Activated CD8-positive, alpha-beta memory T cell treated with anti-CD3 and anti-CD28 coated beads, Interleukin-2, amount 10 ng/mL, durations not matched to agents 7 days and 5 days (primary cell): Measurements from ENCODE around the gene PDXK. TPM values are rescaled to one million over a fixed set of nuclear protein-coding genes. Genes with fewer than 3 reads are reported as not detected.

Experiments
- ATAC-seq: fragments of 150-1000 bp; cut with Tn5 transposase; one replicate; pipeline ENCODE4 v1.10.0; 2021; ENCODE audit warnings: moderate library complexity
- CTCF ChIA-PET: fragments of 350-600 bp; sonication (Branson Sonifier 250); formaldehyde crosslinking; loops from one replicate; lab custom pipeline; 2021; ENCODE audit warnings: antibody characterized with exemption; lab: Charles Lee
- DNase-seq: peaks from one replicate; pipeline ENCODE4 v3.0.0-alpha.2; 2020
- H3K27ac Mint-ChIP-seq: one replicate; pipeline ENCODE4 v1.8.0; 2021; ENCODE audit warnings: mild to moderate bottlenecking, mixed read lengths
- H3K27me3 Mint-ChIP-seq: one replicate; pipeline ENCODE4 v1.8.0; 2021; ENCODE audit warnings: mixed read lengths
- H3K36me3 Mint-ChIP-seq: one replicate; pipeline ENCODE4 v1.8.0; 2021; ENCODE audit warnings: mild to moderate bottlenecking, mixed read lengths
- H3K4me1 Mint-ChIP-seq: one replicate; pipeline ENCODE4 v1.8.0; 2021; ENCODE audit warnings: mixed read lengths
- H3K4me3 Mint-ChIP-seq: one replicate; pipeline ENCODE4 v1.8.0; 2021; ENCODE audit warnings: mild to moderate bottlenecking, moderate library complexity, mixed read lengths
- H3K9me3 Mint-ChIP-seq: one replicate; pipeline ENCODE4 v1.8.0; 2022; ENCODE audit warnings: low read depth, mixed read lengths
- total RNA-seq, 2 experiments: library from RNA; stranded (reverse); gene quantifications; one replicate each; pipeline ENCODE4 v1.2.3, GENCODE V29; 2021

PDXK gene
- total RNA-seq, 2 experiments from 2014 or later, result 95.3 to 99.6 TPM

DNA sequence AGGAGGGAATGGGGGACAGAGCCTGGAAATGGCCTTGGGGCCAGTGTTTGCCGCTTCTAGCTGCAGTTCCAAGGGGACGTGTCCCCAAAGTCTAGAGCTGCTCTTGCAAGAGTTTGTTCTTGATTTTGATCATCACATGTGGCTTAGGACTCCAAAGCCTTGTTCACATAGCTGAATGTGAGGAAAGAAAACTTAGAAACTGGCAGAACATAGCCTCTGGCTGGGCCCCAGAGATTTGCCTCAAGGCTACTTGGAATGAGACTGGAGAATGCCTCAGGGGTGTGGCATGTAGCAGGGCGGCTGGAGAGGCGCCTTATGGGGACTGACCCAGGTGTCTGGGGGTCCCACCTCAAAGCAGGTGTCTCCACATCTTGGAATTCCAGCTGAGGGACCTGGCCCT lies 2.3 kb downstream of the PDXK start:
- ATAC-seq (no peak), DNase-seq (no peak)
- peaks cover 40% of the 10 kb centered on the region for H3K4me1 Mint-ChIP-seq
- H3K27me3 Mint-ChIP-seq, result peaks cover 15% of the 10 kb centered on the region
- peak overlapping the region; percentile 24 for H3K4me3 Mint-ChIP-seq
- H3K9me3 Mint-ChIP-seq, result no peaks in the 10 kb centered on the region
- CTCF ChIA-PET, result interaction anchor here (0.7 kb wide), 1 partner anchor 9 kb away, joined by 3 read pairs; no protein-coding TSS in a partner anchor
- H3K27ac Mint-ChIP-seq, result no peak overlapping the region
- peaks cover 4% of the 10 kb centered on the region for H3K36me3 Mint-ChIP-seq

DNA sequence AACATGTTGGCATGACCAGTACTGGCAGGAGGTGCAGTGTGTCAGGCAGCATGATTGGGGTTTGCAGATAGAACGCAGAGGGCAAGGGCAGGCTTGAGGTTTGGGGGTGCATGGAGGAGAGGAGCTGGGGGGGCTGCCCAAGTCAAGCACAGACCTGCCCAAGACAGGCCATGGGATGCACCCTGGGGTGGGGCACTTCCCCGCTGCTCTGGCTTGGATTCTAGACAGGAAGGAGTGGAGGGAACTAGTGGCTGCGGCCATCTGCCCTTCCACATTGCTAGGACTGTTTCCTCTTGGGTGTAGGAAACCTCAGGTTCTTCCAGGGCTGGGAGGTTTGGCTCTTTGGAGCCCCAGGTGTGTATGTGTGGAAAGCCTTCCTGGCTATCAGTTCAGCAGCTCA lies 3.0 kb downstream of the PDXK start:
- ATAC-seq (no peak), DNase-seq (no peak)
- Mint-ChIP-seq H3K4me1 (peaks cover 41% of the 10 kb centered on the region), H3K27me3 (peaks cover 9% of the 10 kb centered on the region), H3K4me3 (no peak overlapping the region), H3K9me3 (no peaks in the 10 kb centered on the region), H3K36me3 (peaks cover 7% of the 10 kb centered on the region), H3K27ac (no peak overlapping the region)
- CTCF ChIA-PET, result no interaction called here

DNA sequence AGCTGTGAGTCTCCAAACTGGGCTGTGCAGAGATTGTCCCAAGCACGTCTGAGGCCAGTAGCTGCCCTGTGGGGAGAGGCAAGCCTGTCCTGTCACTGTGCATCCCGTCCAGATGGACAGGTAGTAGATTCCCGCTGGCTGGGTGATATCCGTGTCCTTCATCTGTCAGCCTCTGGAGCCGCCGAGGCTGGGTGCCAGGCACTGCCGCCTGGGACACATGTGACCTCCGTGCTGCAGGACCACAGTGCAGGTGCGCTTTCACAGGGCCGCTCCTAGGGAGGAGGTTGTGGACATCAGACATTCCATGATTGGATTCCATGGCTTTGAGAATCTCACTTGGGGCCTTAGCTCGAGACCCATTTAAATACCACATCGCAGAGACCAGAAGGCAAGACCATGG lies 4.7 kb downstream of the PDXK start:
- ATAC-seq (no peak), DNase-seq (no peak)
- Mint-ChIP-seq H3K4me1 (peaks cover 53% of the 10 kb centered on the region), H3K9me3 (no peaks in the 10 kb centered on the region), H3K27me3 (no peaks in the 10 kb centered on the region), H3K36me3 (peaks cover 7% of the 10 kb centered on the region), H3K27ac (no peak overlapping the region), H3K4me3 (no peak overlapping the region)
- CTCF ChIA-PET, result no interaction called here

DNA sequence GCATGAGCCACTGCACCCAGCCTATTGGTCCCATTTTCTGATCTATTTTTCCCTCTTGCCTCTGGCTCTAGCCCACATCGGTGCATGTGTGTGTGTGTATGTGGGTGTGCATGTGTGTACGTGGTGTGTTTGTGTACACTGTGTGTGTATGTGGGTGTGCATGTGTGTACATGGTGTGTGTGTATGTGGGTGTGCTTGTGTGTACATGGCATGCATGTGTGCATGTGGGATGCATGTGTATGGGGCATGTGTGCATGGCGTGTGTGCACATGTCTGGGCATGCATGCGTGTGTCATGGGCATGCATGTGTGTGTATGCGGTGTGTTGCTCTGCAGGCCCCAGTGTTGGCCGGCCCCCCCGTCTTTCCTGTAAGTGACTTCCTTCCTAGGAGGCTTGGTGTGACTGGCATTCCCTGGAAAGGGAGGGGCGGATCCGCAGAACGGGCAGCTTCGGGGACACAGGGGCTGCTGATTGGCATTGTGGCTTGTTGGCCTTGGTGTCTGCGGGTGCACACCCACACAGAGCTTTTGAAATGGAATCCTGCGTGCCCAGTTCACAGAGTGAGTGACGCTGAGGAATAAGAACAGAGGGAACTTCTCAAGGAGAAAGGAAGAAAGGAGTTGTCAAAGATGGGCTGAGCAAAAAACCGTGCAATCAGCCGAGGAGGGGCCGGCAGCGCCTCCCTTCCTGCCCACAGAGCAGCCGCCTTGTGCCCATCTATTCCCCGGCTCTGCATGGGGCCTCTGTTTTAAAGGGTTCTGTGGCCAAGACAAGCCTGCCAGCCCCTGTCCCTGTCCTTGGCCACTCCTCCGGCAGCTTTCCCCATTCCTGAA lies 8.0 kb downstream of the PDXK start:
- CTCF ChIA-PET, result interaction anchor here (0.9 to 1.6 kb wide), 2 partner anchors 8 to 32 kb away, joined by 3 to 6 read pairs; partner anchors contain the start of gene PDXK
- H3K9me3 Mint-ChIP-seq, result no peaks in the 10 kb centered on the region
- peaks cover 5% of the 10 kb centered on the region for H3K36me3 Mint-ChIP-seq
- no peaks in the 10 kb centered on the region for H3K27me3 Mint-ChIP-seq
- no peak overlapping the region for H3K4me3 Mint-ChIP-seq
- no peak for ATAC-seq
- H3K4me1 Mint-ChIP-seq, result peaks cover 47% of the 10 kb centered on the region
- no peak for DNase-seq
- H3K27ac Mint-ChIP-seq, result no peak overlapping the region

DNA sequence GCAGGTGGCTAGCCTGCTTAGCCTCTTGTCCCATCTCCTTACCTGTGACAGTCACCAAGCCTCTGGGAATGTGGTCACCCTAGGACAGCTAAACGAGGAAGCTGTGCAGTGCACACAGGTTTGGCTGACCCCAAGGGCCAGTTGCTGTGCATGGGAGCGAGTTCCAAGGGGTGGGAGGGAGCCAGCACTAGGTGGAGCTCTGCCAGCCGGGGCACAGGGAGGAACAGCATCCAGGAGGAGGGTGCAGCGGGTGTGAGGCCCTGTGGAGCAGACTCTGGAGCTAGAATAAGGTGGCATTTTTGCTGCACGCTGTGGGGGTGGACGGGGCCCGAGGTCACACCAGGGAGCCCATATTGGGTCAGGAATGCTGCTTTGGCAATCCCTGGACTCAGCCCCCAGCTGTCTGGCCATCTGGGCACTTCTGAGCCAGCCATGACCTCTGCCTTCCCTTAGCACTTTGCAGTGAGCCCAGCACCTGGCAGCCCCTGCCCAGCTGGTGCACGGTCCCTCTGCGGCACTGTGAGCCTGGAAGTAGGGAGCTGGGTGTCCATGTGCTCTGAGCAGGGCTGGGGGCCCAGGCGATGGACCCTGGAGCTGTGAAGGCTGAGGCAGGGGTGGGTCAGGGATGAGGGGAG lies 8.7 kb downstream of the PDXK start:
- no peak for ATAC-seq
- Mint-ChIP-seq H3K9me3 (no peaks in the 10 kb centered on the region), H3K36me3 (peaks cover 5% of the 10 kb centered on the region), H3K27me3 (no peaks in the 10 kb centered on the region), H3K27ac (peak overlapping the region; percentile 69), H3K4me3 (peak overlapping the region; percentile 71), H3K4me1 (peaks cover 46% of the 10 kb centered on the region)
- no peak for DNase-seq
- CTCF ChIA-PET, result interaction anchor here (0.9 to 1.7 kb wide), 7 partner anchors 8 to 62 kb away, joined by 3 to 6 read pairs (median 4); partner anchors contain the start of genes PDXK and RRP1

DNA sequence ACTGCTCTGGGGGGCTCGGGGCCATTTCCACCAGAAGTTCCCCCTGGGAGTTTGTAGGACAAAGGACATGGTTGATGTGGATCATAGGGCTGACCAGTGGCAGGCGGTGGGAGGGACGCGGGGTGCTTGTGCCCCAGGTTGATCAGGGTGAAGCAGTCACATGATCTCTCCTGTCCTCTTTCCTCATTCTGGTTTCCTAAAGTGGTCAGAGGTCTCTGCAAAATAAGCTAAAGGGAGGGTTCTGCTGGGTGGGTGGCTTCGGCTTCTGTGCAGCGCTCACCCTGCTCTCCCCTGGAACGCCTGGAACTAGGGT lies 9.2 kb downstream of the PDXK start:
- H3K27ac Mint-ChIP-seq, result peak overlapping the region; percentile 69
- no peaks in the 10 kb centered on the region for H3K27me3 Mint-ChIP-seq
- peaks cover 5% of the 10 kb centered on the region for H3K36me3 Mint-ChIP-seq
- H3K4me1 Mint-ChIP-seq, result peaks cover 46% of the 10 kb centered on the region
- ATAC-seq, result no peak
- peak overlapping the region; percentile 71 for H3K4me3 Mint-ChIP-seq
- DNase-seq, result no peak
- H3K9me3 Mint-ChIP-seq, result no peaks in the 10 kb centered on the region
- CTCF ChIA-PET, result interaction anchor here (0.6 to 1.7 kb wide), 12 partner anchors 8 to 1419 kb away, joined by 3 to 6 read pairs (median 4); partner anchors contain the start of genes PDXK and RRP1

DNA sequence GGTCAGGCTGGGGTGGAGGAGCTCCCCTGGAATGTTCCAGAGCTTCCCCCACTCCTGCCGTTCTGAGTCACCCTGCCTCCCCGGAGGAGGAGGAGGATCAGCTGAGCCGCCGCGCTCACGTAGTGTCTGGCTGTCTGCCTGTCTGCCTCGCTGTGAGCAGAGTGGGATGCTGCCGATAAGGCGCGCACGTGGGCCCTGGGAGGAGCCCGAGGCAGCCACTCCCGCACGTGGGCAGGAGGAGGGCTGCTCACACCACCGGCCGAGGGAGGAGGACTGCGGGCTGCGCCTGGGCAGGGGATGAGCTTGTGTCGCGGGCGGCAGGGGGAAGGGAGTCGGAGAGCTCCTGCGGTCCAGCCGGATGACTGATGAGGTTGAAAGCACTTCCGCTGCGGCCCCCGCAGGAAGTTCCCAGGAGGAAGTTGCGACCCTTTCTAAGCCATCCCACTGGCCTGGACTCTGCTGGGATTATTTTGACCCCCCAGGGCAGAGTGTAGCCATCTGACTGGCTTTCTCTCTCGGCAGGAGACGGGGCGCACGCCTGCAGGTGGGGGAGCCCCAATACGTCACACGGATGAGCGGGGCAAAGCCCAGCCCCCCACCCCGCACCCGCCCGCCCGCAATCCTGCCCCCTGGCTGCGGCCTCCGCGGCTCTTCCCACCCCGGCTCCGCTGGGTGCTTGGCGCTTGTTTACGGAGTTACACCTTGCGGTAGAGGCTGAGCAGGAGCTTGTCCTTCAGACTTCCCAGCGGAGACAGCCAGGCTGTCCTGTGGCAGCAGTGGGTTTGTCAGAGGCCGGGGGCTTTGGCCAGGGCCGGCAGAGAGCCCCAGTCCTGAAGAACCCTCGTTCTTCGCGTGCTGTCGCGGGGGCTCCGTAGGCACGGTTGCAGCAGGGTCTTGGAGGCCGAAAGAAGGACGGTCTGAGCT lies 9.8 kb downstream of the PDXK start:
- Mint-ChIP-seq H3K27me3 (no peaks in the 10 kb centered on the region), H3K4me3 (peak overlapping the region; percentile 71), H3K9me3 (no peaks in the 10 kb centered on the region), H3K27ac (peak overlapping the region; percentile 69), H3K36me3 (peaks cover 3% of the 10 kb centered on the region), H3K4me1 (peaks cover 48% of the 10 kb centered on the region)
- CTCF ChIA-PET, result interaction anchor here (0.6 to 1.7 kb wide), 12 partner anchors 9 to 1419 kb away, joined by 3 to 6 read pairs (median 4); partner anchors contain the start of gene RRP1
- peak; percentile 88 for DNase-seq
- peak; percentile 91 for ATAC-seq

DNA sequence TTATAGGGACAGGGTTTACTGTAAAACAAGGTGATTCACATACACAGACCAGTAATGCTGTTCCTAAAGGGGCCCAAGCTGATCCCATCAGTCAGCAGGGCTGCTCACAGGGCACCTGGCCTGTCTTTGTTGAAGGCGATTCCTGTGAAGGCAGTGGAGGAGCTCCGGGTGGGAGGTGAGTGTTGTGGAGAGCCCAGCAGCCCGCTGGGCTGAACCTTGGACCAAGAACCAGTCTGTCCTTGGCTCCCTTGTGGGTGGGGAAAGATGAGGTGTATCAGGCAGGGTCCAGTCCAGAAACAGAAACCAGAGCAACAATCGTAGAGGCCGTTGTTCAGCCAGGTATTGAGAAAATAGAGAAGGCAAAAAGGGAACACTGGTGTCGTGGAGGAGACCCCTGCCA lies 12.5 kb downstream of the PDXK start:
- DNase-seq, result no peak
- no peaks in the 10 kb centered on the region for H3K27me3 Mint-ChIP-seq
- no peaks in the 10 kb centered on the region for H3K9me3 Mint-ChIP-seq
- CTCF ChIA-PET, result interaction anchor here (1.4 kb wide), 1 partner anchor 15 kb away, joined by 3 read pairs; no protein-coding TSS in a partner anchor
- H3K4me3 Mint-ChIP-seq, result no peak overlapping the region
- H3K36me3 Mint-ChIP-seq, result peaks cover 6% of the 10 kb centered on the region
- ATAC-seq, result no peak
- H3K4me1 Mint-ChIP-seq, result peaks cover 51% of the 10 kb centered on the region
- H3K27ac Mint-ChIP-seq, result no peak overlapping the region

DNA sequence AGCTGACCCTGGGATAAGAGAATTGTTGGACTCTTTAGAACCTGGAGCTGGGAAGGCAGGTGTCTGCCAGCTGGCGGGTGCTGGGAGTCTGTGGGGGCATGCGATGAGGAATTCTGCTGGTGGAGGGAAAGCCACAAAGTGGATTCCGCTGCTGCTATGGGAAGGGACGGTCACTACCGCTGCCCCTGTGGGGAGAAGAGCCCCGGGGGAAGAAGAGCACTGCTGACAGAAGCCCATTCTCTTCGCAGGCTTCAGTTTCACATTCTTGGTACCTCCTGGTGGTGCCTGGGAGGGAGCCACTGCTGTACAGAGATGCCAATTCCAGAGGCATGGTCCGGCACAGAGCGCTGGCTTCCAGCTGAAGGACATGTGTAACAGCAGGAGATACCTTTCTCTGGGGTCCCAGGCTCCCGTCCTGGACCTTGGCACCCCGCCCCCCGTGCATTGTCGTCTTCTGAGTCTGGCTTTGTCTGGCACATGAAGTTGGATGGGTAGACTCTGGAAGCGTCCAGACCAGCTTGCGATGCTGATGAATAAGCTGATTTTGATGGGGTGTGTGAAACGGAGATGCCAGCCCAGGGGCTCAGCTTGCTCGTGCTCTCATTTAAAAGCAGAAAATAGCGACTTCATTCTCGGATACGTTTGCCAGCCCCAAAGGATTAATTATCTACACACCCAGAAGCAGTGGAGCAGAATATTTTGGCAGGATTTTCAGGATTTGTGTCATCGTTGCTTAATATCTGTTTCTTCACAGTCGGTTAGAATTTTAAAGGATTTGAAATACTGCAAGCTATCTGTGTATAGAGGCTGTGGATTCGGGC lies 13.2 kb downstream of the PDXK start:
- CTCF ChIA-PET, result interaction anchor here (1.4 kb wide), 1 partner anchor 14 kb away, joined by 3 read pairs; no protein-coding TSS in a partner anchor
- H3K27me3 Mint-ChIP-seq, result no peaks in the 10 kb centered on the region
- ATAC-seq, result no peak
- H3K9me3 Mint-ChIP-seq, result no peaks in the 10 kb centered on the region
- no peak for DNase-seq
- no peak overlapping the region for H3K27ac Mint-ChIP-seq
- no peak overlapping the region for H3K4me3 Mint-ChIP-seq
- H3K36me3 Mint-ChIP-seq, result peaks cover 6% of the 10 kb centered on the region
- peaks cover 46% of the 10 kb centered on the region for H3K4me1 Mint-ChIP-seq

DNA sequence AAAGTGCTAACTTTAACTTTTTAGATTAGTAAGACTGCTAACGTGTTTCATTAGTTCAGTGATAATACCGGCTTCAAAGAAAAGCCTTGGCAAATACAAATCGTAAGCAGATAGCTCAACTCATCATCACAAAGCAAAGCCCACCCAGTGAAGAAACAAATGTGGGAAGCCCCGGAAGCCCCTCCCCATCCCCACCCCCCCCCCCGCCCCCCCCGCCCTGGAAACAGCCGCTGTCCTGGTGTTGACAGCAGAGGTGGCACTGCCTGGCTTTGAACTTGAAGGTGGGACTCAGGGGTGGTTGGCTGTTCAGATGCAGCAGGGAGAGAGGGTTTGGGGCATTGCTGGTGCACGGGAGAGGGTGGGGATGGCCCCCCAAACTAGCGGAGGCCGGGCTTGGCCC lies 14.1 kb downstream of the PDXK start:
- Mint-ChIP-seq H3K9me3 (no peaks in the 10 kb centered on the region), H3K27ac (no peak overlapping the region), H3K4me1 (peaks cover 37% of the 10 kb centered on the region), H3K27me3 (no peaks in the 10 kb centered on the region), H3K36me3 (peaks cover 6% of the 10 kb centered on the region), H3K4me3 (no peak overlapping the region)
- no peak for ATAC-seq
- DNase-seq, result no peak
- CTCF ChIA-PET, result no interaction called here

DNA sequence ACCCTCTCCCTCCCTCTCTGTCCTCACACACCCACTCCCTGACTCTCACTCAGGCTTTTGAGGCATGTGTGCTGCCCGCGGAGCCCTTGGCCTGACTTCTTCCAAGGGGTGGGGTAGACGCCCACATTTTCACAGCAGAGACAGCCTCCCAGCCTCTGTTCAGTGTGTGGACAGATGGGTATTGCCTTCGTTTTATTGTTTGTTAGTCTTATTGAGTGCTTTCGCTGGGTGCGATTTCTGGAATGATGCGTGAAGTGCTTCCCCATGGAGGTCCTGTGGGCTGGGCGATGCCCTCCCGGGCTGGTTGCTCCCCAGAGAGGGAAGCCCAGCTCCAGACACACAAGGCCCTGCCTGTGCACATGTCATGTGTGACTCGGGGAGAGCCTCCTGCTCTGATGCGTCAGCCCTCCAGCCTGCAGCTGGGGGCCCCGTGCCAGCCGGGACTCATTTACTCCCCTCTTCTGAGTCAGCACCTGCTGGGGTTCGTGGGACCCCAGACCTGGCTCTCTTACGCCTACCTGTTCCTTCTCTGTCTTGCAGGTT lies 14.7 kb downstream of the PDXK start:
- Mint-ChIP-seq H3K4me3 (no peak overlapping the region), H3K36me3 (peaks cover 6% of the 10 kb centered on the region), H3K27me3 (no peaks in the 10 kb centered on the region), H3K9me3 (no peaks in the 10 kb centered on the region), H3K4me1 (peaks cover 31% of the 10 kb centered on the region), H3K27ac (no peak overlapping the region)
- DNase-seq (no peak), ATAC-seq (no peak)
- CTCF ChIA-PET, result no interaction called here
